Stimulated activated CD4-positive, alpha-beta T cell treated with anti-CD3 and anti-CD28 coated beads, Interleukin-2, amount 100 ng/mL, for 48 hours (primary cell): Measurements from ENCODE around the gene KRTAP4-9.
"Not testable (repeated sequence)": the region's sequence is repeated elsewhere in the genome, so short reads cannot be mapped to it uniquely, and the experiment has no call there.

ENCODE experiments used
- DNase-seq, 2 donors: peaks; one replicate each; pipeline ENCODE4 v3.0.0-alpha.2; 2020

KRTAP4-9 gene

DNA sequence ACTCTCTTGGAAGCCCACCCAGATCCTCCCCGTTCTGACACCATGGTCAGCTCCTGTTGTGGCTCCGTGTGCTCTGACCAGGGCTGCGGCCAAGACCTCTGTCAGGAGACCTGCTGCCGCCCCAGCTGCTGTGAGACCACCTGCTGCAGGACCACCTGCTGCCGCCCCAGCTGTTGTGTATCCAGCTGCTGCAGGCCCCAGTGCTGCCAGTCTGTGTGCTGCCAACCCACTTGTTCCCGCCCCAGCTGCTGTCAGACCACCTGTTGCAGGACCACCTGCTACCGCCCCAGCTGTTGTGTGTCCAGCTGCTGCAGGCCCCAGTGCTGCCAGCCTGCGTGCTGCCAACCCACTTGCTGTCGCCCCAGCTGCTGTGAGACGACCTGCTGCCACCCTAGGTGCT lies at the start of gene KRTAP4-9:
Gene KRTAP4-9, plus strand, starts transcription at position 43 of the 400 bp plus-strand sequence. Its CDS starts 0 bp downstream, at position 43.
- DNase-seq, result not testable (repeated sequence)

DNA sequence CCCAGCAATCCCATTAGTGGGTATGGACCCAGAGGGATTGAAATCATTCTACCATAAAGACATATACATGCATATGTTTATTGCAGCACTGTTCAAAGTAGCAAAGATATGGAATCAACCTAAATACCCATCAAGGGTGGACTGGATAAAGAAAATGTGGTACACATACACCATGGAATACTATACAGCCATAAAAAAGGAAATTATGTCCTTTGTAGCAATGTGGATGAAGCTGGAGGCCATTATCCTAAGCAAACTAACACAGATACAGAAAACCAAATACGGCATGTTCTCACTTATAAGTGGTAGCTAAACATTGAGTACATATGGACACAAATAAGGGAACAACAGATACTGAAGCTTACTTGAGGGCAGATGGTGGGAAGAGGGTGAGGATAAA lies 47.6 kb upstream of the KRTAP4-9 start:
- DNase-seq, result no peak

DNA sequence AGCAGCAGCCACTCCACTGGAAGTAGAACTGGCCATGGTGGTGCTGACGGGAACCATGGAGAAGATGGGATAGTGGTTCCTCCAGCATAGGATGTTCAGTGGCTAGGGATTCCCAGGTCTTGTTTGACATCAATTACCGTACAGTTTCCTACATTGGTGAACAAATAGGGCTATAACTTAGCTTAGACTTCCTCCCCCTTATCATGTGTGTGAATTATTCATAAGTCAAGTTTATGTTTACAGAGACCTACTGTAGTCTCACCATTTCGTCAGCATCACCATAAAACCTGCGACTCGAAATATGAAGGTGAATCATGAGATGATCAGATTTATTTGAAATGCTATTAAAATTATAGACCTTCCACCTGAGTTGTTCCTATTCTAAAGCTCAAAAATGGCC lies 46.4 kb upstream of the KRTAP4-9 start:
- DNase-seq, result no peak

DNA sequence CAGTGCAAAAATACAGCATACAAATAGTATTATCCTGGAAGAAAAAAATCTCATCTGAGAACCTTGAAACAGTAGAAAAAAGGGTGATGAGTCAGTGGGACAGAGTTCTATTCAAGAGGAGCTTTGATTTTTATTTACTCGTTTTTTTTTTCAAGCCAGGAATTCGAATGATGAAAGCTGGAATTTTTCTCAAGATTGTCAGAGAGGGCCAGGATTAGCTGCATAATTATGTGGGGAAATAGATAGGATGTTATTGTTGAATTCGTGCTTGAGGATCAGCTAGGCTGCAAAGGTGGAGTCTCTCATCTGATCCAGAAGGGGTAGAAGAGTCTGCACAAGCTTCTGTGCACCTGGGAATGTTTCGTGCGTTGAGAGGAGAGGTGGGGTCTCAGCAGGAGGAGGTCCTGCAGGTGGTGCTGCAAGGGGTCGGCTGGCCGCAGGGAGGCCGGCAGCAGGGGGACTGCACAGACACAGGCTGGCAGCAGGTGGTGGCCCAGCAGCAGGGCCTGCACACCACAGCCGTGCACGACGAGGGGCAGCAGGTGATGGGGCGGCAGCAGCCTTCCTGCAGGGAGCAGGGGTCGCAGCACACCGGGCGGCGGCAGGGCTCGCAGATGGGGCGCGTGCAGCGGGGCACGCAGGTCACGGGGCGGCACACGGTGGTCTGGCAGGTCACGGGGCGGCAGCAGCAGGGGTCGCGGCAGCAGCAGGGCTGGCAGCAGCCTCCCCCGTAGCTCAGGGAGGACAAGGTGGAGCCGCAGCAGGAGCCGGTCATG lies 45.7 kb upstream of the KRTAP4-9 start:
- not testable (repeated sequence) for DNase-seq

DNA sequence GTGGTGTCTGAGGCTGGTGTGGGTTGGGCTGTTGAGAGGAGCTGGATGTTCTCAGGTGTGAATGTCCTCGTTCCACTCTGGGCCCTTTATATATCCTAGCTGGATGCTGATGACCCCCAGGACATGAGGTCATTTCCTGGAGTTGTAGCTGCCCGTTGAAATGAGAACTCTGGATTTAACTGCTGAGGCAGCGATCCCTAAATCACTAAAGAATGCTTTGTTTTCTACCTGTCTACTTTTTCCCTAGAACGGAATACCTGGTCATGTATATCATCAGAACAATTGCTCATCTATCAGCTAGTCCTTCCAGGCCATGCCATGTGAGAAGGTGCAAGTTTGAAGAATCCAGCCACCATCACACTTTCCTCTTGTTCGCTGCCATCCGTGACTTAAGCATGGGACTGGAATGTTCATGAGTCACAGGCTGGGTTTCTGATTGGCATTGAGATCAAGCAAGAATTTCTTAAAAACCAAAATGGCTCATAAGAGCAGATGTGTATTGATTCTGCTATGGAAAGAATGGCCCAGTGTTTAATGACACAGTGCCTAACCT lies 45.1 kb upstream of the KRTAP4-9 start, which contains the start of gene KRTAP2-3:
Gene KRTAP2-3, minus strand, starts transcription at position 63 of the 553 bp plus-strand sequence. CDS start 64 bp downstream, outside the sequence.
- DNase-seq, result no peak

DNA sequence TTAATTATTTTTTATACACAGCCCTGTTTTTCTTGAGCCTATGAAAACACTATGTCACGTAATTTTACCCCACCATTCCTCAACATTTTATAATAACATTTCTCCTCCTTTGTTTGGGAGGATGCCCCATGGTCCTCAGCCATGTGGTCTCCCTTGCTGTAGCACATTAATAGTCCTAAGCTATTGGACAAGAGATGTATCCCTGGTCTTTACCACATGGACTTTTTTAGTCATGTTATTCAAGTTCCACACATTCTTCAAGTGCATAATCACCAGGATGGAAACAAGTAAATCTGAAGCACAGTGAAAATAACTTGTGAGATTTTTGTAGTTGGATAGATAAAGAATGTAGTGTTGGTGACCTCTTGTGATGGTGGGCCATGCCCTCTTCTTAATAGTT lies 43.2 kb upstream of the KRTAP4-9 start:
- no peak for DNase-seq

DNA sequence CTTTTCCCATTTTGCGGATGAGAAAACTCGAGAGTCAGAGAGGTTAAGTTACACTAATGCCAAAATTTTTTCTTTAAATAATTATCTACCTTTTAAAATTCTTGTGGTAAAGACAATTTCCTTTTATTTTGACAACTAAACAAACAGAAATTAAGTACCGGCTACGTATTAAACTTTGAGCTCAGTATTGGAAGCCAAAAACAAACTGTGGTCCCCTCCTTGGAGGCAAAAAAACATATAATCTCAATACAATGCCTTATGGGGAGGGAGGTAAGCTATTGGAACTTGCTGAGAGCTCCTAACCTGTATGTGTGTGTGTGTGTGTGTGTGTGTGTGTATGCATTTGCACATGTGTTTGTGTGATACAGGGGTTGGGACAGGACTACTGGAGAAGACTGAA lies 41.7 kb upstream of the KRTAP4-9 start:
- DNase-seq, result no peak

DNA sequence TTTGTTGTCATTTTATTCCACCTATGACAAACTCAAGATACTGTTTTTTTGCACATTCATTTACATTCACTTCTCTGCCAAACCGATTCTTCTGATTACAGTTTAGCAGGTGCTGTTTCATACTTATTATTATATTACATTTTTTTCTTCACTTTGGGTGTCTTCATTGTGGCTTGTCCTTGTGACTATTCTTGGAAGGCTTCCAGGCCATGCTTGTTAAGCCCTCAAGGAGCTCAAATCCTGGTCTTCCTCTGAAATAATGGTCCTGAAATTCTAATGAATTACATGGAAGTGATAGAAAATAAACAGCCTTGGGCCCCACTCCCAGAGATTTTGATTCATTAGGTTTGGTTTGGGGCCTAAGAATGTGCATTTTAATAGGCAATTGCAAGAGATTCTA lies 40.9 kb upstream of the KRTAP4-9 start:
- DNase-seq, result no peak

DNA sequence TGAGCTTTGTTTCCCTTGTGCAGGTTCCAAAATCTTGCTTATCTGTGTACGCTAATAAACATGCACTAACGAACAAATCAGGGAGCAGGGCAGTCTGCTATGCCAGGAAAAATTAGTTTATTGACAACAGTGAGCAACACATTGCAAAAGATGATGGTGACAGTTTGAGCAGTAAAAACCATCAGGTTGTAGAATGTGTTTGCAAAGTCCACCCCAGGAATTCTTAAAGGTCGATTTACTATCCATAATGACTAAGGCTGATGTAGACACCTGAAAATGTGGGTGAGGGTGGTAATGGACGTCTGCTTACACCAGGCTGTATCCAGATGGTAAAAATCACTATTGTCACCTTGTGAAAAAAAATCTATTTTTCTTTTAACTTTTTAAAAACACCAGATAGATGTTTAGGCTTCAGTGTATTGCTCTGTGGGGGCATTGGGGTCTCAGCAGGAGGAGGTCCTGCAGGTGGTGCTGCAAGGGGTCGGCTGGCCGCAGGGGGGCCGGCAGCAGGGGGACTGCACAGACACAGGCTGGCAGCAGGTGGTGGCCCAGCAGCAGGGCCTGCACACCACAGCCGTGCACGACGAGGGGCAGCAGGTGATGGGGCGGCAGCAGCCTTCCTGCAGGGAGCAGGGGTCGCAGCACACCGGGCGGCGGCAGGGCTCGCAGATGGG lies 40.0 kb upstream of the KRTAP4-9 start:
- DNase-seq, result not testable (repeated sequence)

DNA sequence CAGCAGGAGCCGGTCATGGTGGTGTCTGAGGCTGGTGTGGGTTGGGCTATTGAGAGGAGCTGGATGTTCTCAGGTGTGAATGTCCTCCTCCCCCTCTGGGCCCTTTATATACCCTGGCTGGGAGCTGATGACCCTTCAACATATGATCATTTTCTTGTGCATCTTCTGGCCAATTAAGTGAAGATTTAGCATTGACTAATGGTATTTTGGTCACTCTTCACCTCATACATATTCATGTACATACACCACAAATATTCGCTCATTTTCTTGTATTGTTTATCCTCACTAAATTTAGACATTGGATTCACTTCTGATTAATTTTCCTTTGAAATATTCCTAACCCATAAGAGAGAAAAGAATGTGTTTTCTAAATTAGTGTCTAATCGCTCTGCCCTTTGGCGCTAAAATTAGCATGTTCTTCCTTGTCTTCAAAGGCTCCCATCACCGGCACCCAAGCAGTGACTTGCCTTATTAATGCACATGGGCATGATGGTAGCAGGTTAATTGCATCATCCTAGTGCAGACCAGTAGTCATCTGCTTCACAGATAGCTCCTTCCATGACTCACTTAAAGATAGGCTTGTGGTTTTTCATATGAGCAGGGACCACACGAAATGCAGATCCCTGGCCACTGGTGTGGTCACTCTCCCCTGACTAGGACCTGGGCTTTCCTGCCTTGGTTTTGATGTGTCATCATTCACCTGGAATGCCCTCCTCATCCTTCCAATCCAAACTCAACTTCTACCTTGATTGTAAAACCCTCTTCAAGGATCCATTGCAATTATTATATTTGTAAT lies 39.2 kb upstream of the KRTAP4-9 start, which contains the start of gene KRTAP2-4:
Gene KRTAP2-4, minus strand, starts transcription at position 51 of the 796 bp plus-strand sequence. Its CDS starts 34 bp downstream, at position 17.
- DNase-seq, result no peak

DNA sequence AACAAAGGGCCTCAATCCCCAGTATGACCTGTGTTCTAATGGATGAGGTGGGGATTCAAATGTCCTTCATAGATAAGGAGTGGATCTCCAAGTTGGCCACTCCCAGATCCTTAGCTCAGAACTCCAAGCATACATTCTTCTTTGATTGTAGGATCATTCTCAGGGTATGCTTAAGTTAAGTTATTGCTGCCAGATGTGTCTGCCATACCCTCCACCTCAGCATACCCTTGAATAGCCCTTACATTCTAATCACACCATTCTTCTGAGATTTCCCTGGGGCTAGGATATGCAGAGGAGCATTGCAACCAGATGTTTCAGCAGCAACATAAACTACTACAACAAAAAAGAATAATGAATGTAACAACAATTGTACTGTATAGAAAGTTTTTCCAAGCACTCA lies 37.9 kb upstream of the KRTAP4-9 start:
- no peak for DNase-seq

DNA sequence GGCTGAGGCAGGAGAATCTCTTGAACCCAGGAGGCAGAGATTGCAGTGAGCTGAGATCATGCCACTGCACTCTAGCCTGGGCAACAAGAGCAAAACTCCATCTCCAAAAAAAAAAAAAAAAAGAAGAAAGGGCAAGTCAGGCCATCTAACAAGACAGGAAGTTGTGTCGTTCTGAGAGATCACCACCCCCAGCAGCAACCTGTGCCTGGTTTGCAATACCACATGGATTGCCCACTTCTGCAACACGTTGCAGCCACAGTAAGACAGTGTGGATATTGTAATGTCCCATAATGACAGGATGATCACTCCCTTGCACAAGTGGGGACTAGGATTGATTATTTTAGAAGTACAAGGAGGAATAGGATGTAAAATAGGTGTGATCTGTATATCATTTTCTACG lies 36.2 kb upstream of the KRTAP4-9 start:
- DNase-seq, result no peak

DNA sequence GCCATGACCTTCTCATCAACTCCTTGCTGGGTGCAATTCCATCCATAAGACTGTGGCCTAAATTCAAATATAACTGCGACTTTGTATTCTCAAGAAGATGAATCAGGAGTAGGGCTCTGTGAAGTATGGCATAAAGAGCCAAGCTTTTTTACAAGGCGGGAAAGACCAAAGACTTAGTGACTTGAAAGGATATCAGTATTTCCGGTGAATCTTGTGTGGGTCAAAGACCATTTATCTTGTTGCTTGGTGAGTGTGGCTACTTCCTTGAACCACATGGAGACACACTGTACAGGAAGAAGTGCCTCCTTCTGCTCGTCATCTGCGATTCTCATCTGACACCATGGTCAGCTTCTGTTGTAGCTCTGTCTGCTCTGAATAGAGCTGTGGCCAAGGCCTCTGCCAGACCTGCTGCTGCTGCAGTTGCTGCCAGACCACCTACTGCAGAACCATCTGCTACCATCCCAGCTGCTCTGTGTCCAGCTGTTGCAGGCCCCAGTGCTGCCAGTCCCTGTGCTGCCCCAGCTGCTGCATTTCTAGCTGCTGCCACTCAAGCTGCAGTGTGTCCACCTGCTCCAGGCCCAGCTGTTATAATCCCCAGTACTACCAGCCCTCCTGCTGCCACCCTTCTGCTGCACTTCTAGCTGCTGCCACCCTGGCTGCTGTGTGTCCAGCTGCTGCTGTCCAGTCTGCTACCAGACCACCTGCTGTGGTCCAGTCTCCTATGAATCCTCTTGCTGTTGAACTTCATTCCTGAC lies 33.4 kb upstream of the KRTAP4-9 start:
- DNase-seq, result no peak

DNA sequence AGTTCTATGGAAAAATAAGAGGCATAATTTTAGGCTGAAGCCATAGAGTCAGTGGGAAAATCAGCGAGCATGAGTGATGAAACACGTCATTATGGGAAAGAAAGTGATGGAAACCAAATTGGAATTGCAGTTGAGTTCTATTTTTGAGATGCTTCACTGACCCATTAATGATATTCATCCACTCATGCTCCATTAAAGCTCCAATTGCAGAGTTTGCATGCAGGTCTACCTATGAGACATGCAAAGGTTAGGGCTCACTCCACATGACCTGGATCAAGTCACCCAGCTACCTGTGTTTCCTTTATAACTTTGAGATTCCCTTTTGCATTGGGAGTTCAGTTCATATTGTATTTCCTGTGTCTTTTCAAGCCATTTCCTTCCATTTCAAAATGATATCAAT lies 31.5 kb upstream of the KRTAP4-9 start:
- no peak for DNase-seq

DNA sequence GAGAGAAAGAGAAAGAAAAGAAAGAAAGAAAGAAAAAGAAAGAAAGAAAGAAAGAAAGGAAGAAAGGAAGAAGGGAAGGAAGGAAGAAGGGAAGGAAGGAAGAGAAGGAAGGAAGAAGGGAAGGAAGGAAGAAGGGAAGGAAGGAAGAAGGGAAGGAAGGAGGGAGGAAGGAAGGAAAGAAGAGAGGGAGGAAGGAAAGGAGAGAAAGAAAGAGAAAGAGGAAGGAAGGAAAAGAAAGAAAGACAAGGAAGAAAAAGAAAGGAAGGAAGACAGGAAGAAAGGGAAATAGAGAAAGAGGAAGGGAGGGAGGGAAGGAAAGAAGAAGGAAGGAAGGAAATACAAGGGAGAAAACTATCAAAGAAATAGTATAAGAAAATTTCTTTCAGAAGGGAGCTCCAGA lies 28.4 kb upstream of the KRTAP4-9 start:
- no peak for DNase-seq

DNA sequence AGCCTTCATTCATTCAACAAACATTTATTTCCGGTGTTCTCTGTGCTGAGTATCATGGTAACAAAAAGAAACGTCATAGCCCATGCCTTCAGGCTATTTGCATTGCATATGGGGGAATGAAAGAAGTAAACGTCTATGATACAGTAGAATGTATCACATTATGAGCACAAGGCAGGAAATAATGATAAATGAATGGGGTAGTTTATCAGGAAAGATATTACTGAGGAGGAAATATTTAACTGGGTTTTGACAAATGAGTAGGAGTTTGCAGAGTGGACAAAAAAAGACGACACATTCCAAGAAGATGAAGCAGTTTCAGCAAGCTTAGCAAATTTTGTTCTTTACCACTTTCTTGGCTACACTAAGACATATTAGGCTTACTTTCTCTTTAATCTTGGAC lies 22.6 kb upstream of the KRTAP4-9 start:
- no peak for DNase-seq

DNA sequence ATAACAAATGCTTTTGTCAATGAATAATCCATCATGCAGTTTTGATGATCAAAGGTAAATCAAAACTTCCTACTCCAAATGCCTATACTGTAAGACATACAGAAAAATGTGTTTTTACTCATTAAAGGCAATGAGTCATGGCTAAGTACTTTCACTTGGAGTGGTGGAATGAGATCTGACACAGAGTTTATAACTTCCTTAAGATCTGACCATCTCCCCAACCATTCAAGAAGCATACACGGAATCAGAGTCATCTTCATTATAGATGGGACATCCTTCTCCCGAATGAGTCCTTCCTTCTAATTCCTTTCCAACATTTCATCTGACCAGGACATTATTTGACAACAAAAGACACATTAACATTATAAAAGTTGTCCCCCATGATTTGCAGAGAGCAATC lies 21.8 kb upstream of the KRTAP4-9 start:
- not testable (repeated sequence) for DNase-seq

DNA sequence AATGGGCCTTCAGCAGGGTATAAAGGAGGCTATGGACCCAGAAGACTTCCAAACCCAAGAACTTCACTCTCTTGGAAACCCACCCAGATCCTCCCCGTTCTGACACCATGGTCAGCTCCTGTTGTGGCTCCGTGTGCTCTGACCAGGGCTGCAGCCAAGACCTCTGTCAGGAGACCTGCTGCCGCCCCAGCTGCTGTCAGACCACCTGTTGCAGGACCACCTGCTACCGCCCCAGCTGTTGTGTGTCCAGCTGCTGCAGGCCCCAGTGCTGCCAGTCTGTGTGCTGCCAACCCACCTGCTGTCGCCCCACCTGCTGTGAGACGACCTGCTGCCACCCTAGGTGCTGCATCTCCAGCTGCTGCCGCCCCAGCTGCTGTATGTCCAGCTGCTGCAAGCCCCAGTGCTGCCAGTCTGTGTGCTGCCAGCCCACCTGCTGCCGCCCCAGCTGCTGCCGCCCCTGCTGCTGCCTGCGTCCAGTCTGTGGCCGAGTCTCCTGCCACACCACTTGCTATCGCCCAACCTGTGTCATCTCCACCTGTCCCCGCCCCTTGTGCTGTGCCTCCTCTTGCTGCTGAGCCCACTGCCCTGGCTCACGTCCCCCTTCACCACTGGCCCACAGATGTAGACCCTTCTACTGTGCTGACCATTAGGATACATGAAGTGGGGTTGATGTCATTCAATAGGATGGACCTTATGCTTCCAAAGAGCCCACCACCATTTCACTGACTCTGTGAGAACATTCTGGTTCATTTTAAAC lies 20.9 kb upstream of the KRTAP4-9 start, which contains the start of gene KRTAP4-7:
Gene KRTAP4-7, plus strand, starts transcription at position 51 of the 757 bp plus-strand sequence. Its CDS starts 57 bp downstream, at position 108.
- not testable (repeated sequence) for DNase-seq

DNA sequence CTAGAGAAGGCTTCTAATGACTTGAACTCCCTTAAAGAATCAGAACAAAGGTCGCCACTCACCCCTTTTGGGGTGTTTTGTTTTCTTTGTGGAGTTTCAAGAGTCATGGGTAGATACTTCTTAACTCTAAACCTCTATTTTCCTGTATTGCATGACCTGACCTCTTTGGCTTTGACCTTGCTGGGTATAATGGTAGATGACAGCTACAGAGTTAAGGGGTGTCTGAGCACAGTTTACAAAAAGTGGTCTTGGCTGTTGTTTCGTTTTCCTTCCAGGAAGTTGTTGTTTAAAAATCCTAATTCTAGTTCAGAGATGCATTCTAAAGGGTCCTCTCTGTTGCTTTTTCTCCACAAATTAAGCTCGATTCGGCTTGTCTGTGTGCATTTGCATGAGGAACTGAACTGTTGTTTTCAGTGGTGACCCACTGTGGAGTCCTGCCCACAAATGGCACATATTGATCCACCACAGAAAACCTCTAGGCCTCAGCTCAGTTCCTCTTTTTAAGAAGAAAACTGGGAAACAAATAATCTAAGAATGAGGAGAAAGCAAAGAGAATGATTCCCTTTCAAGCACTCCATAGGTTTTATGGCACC lies 16.3 kb upstream of the KRTAP4-9 start:
- not testable (repeated sequence) for DNase-seq

DNA sequence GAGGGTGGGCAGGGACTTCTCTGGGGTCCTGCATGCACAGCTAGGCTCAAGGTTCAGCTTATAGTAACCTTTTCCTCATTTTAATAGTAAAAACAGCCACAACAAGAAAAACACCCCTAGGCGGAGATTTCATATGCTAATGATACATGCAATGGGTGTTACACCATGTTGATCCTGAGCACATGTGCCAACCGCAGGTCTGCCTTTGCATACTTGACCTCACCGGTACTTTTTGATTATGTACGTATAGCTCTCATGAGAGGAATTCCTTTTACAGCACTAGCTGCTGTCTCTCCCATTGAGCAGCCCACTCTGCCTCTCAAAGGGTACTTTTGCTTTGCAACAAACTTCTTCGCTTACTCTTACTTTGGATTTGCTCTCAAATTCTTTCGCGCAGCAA lies 9.1 kb upstream of the KRTAP4-9 start:
- no peak for DNase-seq

DNA sequence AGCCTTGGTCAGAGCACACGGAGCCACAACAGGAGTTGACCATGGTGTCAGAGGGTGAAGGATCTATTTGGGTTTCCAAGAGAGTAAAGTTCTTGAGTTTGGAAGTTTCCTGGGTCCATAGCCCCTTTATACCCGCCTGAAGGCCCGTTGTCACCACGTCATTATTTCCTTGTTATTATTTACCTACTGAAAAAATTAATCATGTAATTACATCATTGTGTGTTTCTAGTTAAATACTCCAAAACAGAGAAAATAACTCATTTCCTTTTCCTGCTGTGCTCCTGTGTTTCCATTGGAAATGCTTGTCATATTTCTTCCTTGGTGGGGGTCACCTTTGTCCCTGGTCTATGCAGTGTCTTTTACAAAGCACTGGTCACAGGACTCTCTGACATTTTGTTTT lies 7.1 kb upstream of the KRTAP4-9 start, which contains the start of gene KRTAP4-8:
Gene KRTAP4-8, minus strand, starts transcription at position 101 of the 400 bp plus-strand sequence. Its CDS starts 58 bp downstream, at position 43.
- DNase-seq, result no peak
